ENCODE results near the gene BCDIN3D. TPM values are rescaled to one million over a fixed set of nuclear protein-coding genes. Genes with fewer than 3 reads are reported as not detected.

The BCDIN3D gene
- total and polyA plus RNA-seq, 4 donors, result 1.7 to 4.4 (median 2.1) TPM

DNA sequence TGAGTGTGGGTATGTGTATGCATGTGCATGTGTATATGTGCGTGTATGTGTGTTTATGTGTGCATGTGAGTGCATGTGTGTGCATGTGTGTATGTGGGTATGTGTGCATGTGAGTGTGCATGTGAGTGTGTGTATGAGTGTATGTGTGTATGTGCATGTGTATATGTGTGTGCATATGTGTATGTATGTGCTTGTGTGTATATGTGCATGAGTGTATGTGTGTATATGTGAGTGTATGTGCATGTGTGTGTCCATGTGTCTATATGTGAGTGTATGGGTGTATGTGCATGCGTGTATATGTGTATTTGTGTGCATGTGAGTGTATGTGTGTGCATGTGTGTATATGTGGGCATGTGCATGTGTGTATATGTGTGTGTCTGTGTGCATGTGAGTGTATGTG lies 35.1 kb upstream of the BCDIN3D start:
- Histone ChIP-seq H3K9me3 (ENCODE audit: control insufficient read depth in 4 of 4, low read length in 3 of 4) (no peaks in the 10 kb centered on the region), H3K9ac (ENCODE audit: low read depth in 1 of 2, low read length in 2 of 2) (no peak overlapping the region), H3K4me3 (ENCODE audit: low read depth in 1 of 3, low read length in 3 of 3) (no peak overlapping the region), H3K27me3 (ENCODE audit: control insufficient read depth in 4 of 4, insufficient read depth in 4 of 4, low read length in 3 of 4) (no peaks in the 10 kb centered on the region), H3K27ac (ENCODE audit: low read depth in 1 of 2, low read length in 2 of 2) (no peak overlapping the region), H3K4me1 (ENCODE audit: control insufficient read depth in 4 of 4, insufficient read depth in 4 of 4, low read length in 3 of 4) (no peaks in the 10 kb centered on the region), H3K36me3 (ENCODE audit: control insufficient read depth in 4 of 4, insufficient read depth in 3 of 4, low read depth in 1 of 4, low read length in 3 of 4) (no peaks in the 10 kb centered on the region)
- WGBS, result 98% methylated on average over 2 of the region's 2 CpGs
- DNase-seq (ENCODE audit: low spot score), result no peak
- no peak for TF ChIP-seq FOXA2 (IDR thresholded peaks at IDR 0.05)
- no peak for TF ChIP-seq EGR1 (IDR thresholded peaks at IDR 0.05; ENCODE audit: low read depth in 2 of 2)
- TF ChIP-seq GABPA (IDR thresholded peaks at IDR 0.05 in 1 of 2, conservative IDR thresholded peaks at IDR 0.05 in 1 of 2), result no peak
- TF ChIP-seq, protein P1, sequence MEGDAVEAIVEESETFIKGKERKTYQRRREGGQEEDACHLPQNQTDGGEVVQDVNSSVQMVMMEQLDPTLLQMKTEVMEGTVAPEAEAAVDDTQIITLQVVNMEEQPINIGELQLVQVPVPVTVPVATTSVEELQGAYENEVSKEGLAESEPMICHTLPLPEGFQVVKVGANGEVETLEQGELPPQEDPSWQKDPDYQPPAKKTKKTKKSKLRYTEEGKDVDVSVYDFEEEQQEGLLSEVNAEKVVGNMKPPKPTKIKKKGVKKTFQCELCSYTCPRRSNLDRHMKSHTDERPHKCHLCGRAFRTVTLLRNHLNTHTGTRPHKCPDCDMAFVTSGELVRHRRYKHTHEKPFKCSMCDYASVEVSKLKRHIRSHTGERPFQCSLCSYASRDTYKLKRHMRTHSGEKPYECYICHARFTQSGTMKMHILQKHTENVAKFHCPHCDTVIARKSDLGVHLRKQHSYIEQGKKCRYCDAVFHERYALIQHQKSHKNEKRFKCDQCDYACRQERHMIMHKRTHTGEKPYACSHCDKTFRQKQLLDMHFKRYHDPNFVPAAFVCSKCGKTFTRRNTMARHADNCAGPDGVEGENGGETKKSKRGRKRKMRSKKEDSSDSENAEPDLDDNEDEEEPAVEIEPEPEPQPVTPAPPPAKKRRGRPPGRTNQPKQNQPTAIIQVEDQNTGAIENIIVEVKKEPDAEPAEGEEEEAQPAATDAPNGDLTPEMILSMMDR (IDR thresholded peaks at IDR 0.05; ENCODE audit: low read depth, low read length, missing input control), result no peak
- TF ChIP-seq HNF4G (IDR thresholded peaks at IDR 0.05), result no peak
- no peak for TF ChIP-seq YY1 (IDR thresholded peaks at IDR 0.05)
- TF ChIP-seq RXRA (IDR thresholded peaks at IDR 0.05), result no peak
- TF ChIP-seq JUND (IDR thresholded peaks at IDR 0.05), result no peak

DNA sequence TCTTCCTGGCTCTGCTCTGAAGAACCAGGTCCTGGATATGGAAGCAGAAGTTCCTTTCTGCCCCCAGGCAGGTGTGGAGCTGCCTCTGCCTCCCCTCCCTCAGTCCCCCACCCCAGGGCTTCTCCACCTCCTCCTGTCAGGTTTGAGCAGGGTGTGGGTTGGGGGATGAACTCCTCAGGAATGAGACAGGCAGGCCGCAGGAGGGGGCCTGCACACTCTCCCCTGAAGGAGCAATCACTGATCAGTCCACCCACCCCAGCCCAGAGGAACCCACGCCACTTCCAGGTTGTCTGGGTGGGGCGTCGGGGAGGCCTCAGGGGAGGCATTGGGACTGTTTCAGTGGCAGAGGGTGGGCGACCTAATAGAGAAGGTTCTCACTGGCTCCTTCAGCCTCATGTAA lies 34.2 kb upstream of the BCDIN3D start:
- 87% methylated on average over 5 of the region's 5 CpGs for WGBS

More for the DNA sequence above, 34.2 kb upstream of the BCDIN3D start:
- no peaks in the 10 kb centered on the region for H3K27me3 ChIP-seq (ENCODE audit: control insufficient read depth in 4 of 4, insufficient read depth in 4 of 4, low read length in 3 of 4)
- no peak for DNase-seq (ENCODE audit: low spot score)
- no peak overlapping the region for H3K4me3 ChIP-seq (ENCODE audit: low read depth in 1 of 3, low read length in 3 of 3)
- no peaks in the 10 kb centered on the region for H3K9me3 ChIP-seq (ENCODE audit: control insufficient read depth in 4 of 4, low read length in 3 of 4)
- H3K27ac ChIP-seq (ENCODE audit: low read depth in 1 of 2, low read length in 2 of 2), result no peak overlapping the region
- no peaks in the 10 kb centered on the region for H3K4me1 ChIP-seq (ENCODE audit: control insufficient read depth in 4 of 4, insufficient read depth in 4 of 4, low read length in 3 of 4)
- H3K9ac ChIP-seq (ENCODE audit: low read depth in 1 of 2, low read length in 2 of 2), result no peak overlapping the region
- no peaks in the 10 kb centered on the region for H3K36me3 ChIP-seq (ENCODE audit: control insufficient read depth in 4 of 4, insufficient read depth in 3 of 4, low read depth in 1 of 4, low read length in 3 of 4)
- TF ChIP-seq RXRA (IDR thresholded peaks at IDR 0.05), result no peak
- no peak for TF ChIP-seq HNF4G (IDR thresholded peaks at IDR 0.05)
- TF ChIP-seq, protein P2, sequence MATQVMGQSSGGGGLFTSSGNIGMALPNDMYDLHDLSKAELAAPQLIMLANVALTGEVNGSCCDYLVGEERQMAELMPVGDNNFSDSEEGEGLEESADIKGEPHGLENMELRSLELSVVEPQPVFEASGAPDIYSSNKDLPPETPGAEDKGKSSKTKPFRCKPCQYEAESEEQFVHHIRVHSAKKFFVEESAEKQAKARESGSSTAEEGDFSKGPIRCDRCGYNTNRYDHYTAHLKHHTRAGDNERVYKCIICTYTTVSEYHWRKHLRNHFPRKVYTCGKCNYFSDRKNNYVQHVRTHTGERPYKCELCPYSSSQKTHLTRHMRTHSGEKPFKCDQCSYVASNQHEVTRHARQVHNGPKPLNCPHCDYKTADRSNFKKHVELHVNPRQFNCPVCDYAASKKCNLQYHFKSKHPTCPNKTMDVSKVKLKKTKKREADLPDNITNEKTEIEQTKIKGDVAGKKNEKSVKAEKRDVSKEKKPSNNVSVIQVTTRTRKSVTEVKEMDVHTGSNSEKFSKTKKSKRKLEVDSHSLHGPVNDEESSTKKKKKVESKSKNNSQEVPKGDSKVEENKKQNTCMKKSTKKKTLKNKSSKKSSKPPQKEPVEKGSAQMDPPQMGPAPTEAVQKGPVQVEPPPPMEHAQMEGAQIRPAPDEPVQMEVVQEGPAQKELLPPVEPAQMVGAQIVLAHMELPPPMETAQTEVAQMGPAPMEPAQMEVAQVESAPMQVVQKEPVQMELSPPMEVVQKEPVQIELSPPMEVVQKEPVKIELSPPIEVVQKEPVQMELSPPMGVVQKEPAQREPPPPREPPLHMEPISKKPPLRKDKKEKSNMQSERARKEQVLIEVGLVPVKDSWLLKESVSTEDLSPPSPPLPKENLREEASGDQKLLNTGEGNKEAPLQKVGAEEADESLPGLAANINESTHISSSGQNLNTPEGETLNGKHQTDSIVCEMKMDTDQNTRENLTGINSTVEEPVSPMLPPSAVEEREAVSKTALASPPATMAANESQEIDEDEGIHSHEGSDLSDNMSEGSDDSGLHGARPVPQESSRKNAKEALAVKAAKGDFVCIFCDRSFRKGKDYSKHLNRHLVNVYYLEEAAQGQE (IDR thresholded peaks at IDR 0.05), result no peak
- TF ChIP-seq EGR1 (IDR thresholded peaks at IDR 0.05; ENCODE audit: low read depth in 2 of 2), result no peak
- no peak for TF ChIP-seq SP1 (IDR thresholded peaks at IDR 0.05)
- TF ChIP-seq NR2F2 (IDR thresholded peaks at IDR 0.05), result no peak
- no peak for TF ChIP-seq FOXA1 (IDR thresholded peaks at IDR 0.05)
- TF ChIP-seq FOXA2 (IDR thresholded peaks at IDR 0.05), result no peak
- TF ChIP-seq, protein P3, sequence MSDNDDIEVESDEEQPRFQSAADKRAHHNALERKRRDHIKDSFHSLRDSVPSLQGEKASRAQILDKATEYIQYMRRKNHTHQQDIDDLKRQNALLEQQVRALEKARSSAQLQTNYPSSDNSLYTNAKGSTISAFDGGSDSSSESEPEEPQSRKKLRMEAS (IDR thresholded peaks at IDR 0.05), result no peak
- no peak for TF ChIP-seq YY1 (IDR thresholded peaks at IDR 0.05)
- TF ChIP-seq, protein P1 (IDR thresholded peaks at IDR 0.05; ENCODE audit: low read depth, low read length, missing input control), result no peak
